A549 (cell line): ENCODE data around the gene PGRMC1.
A peak's percentile ranks its signal among the peaks of the same experiment; 100 is the strongest.

Experiments
- BHLHE40 ChIP-seq: IDR thresholded peaks from 2 replicates; pipeline ENCODE4 v1.6.1; 2012; ENCODE audit warnings: low read depth, low read length, inconsistent platforms
- EP300 ChIP-seq, 2 experiments: fragments of >200 bp; sonication (Bioruptor Twin); formaldehyde crosslinking; IDR thresholded peaks; 2 replicates in 1 of 2; 3 replicates in 1 of 2; pipeline ENCODE4 v1.6.1; 2016 to 2017
- HDAC2 ChIP-seq: fragments of 200-600 bp; sonication (generic); IDR thresholded peaks from 2 replicates; pipeline ENCODE4 v1.6.1; 2016
- HOXA7 ChIP-seq: fragments of 250-450 bp; sonication (Bioruptor Pico); IDR thresholded peaks from 2 replicates; pipeline ENCODE4 v1.5.0; 2020; ENCODE audit warnings: mild to moderate bottlenecking, moderate library complexity
- HOXB13 ChIP-seq: fragments of 250-450 bp; sonication (Bioruptor Pico); IDR thresholded peaks from 2 replicates; pipeline ENCODE4 v1.5.0; 2020; ENCODE audit warnings: low read depth, mild to moderate bottlenecking, moderate library complexity
- KDM1A ChIP-seq: fragments of 200-600 bp; sonication (generic); IDR thresholded peaks from 2 replicates; pipeline ENCODE4 v1.6.1; 2016; ENCODE audit warnings: low read depth, mild to moderate bottlenecking
- POLR2A ChIP-seq: IDR thresholded peaks from 2 replicates; pipeline ENCODE4 v1.6.1; 2012; ENCODE audit warnings: mild to moderate bottlenecking, low read length
- RAD21 ChIP-seq, 2 experiments: fragments of >200 bp in 1 of 2; sonication (Bioruptor Twin) in 1 of 2; formaldehyde crosslinking in 1 of 2; IDR thresholded peaks in 1 of 2; conservative IDR thresholded peaks in 1 of 2; 2 replicates in 1 of 2; 3 replicates in 1 of 2; pipeline ENCODE4 v1.6.1; 2012 to 2018; ENCODE audit warnings: inconsistent platforms in 1 of 2
- RCOR1 ChIP-seq: fragments of 150-350 bp; IDR thresholded peaks from 2 replicates; pipeline ENCODE4 v1.6.1; 2014; ENCODE audit warnings: antibody characterized with exemption, low read length, low read depth
- SMC3 ChIP-seq: fragments of >200 bp; sonication (Bioruptor Twin); formaldehyde crosslinking; IDR thresholded peaks from 3 replicates; pipeline ENCODE4 v1.6.1; 2018; ENCODE audit warnings: inconsistent platforms
- TF ChIP-seq, protein P1 (sequence below): fragments of >200 bp; sonication (Bioruptor Twin); formaldehyde crosslinking; IDR thresholded peaks from 3 replicates; pipeline ENCODE4 v1.5.1; 2016
- TF ChIP-seq, protein P2 (sequence below): IDR thresholded peaks from 2 replicates; pipeline ENCODE4 v1.6.1; 2012
- TF ChIP-seq, protein P3 (sequence below): fragments of 450-650 bp; IDR thresholded peaks from 2 replicates; pipeline ENCODE4 v1.6.1; 2014; ENCODE audit warnings: antibody characterized with exemption
- TF ChIP-seq, protein P4 (sequence below): fragments of 250-450 bp; sonication (Bioruptor Pico); IDR thresholded peaks from 2 replicates; pipeline ENCODE4 v1.5.0; 2021; ENCODE audit warnings: mild to moderate bottlenecking, moderate library complexity, borderline replicate concordance

DNA sequence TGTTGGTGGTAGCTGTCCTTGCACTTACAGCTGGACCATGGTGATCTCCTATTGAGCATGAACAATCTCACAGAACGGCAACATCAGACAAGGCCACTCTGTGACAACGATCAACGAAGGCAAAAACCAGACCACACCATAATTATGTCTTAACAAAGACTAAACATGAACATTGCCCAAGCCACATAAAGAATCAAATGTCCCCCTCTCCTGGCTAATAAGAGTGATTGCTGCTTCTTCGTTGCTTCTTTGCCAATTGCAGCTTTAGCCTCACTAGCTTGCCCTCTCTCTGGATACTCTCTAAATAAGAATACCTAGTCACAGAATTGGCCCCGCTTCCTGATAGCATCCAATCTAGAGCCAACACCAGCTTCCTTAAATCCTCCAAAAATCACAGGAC lies 41.5 kb upstream of the PGRMC1 start:
- TF ChIP-seq HOXB13 (CRISPR knock-in tag) (no peak), HOXA7 (no peak), RAD21 (conservative IDR thresholded peaks at IDR 0.05 in 1 of 2, IDR thresholded peaks at IDR 0.05 in 1 of 2) (peak; percentile 20 to 40; a peak in 3 of 5 replicates), EP300 (IDR thresholded peaks at IDR 0.05) (no peak), RCOR1 (no peak), POLR2A (no peak), KDM1A (no peak), SMC3 (peak; percentile 18; the same call in 1 of the 3 replicates), HDAC2 (no peak), BHLHE40 (no peak)
- TF ChIP-seq, protein P1, sequence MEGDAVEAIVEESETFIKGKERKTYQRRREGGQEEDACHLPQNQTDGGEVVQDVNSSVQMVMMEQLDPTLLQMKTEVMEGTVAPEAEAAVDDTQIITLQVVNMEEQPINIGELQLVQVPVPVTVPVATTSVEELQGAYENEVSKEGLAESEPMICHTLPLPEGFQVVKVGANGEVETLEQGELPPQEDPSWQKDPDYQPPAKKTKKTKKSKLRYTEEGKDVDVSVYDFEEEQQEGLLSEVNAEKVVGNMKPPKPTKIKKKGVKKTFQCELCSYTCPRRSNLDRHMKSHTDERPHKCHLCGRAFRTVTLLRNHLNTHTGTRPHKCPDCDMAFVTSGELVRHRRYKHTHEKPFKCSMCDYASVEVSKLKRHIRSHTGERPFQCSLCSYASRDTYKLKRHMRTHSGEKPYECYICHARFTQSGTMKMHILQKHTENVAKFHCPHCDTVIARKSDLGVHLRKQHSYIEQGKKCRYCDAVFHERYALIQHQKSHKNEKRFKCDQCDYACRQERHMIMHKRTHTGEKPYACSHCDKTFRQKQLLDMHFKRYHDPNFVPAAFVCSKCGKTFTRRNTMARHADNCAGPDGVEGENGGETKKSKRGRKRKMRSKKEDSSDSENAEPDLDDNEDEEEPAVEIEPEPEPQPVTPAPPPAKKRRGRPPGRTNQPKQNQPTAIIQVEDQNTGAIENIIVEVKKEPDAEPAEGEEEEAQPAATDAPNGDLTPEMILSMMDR, result peak; percentile 30
- TF ChIP-seq, protein P2, sequence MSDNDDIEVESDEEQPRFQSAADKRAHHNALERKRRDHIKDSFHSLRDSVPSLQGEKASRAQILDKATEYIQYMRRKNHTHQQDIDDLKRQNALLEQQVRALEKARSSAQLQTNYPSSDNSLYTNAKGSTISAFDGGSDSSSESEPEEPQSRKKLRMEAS, result no peak
- TF ChIP-seq, protein P3, sequence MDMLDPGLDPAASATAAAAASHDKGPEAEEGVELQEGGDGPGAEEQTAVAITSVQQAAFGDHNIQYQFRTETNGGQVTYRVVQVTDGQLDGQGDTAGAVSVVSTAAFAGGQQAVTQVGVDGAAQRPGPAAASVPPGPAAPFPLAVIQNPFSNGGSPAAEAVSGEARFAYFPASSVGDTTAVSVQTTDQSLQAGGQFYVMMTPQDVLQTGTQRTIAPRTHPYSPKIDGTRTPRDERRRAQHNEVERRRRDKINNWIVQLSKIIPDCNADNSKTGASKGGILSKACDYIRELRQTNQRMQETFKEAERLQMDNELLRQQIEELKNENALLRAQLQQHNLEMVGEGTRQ, result no peak
- TF ChIP-seq, protein P4, sequence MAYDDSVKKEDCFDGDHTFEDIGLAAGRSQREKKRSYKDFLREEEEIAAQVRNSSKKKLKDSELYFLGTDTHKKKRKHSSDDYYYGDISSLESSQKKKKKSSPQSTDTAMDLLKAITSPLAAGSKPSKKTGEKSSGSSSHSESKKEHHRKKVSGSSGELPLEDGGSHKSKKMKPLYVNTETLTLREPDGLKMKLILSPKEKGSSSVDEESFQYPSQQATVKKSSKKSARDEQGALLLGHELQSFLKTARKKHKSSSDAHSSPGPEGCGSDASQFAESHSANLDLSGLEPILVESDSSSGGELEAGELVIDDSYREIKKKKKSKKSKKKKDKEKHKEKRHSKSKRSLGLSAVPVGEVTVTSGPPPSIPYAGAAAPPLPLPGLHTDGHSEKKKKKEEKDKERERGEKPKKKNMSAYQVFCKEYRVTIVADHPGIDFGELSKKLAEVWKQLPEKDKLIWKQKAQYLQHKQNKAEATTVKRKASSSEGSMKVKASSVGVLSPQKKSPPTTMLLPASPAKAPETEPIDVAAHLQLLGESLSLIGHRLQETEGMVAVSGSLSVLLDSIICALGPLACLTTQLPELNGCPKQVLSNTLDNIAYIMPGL, result no peak
